BE2C (cell line): Measurements from ENCODE around the gene ALG12.

Experiments used
- DNase-seq: peaks from one replicate; pipeline ENCODE4 v3.0.0-alpha.2; 2020
- H3K27me3 ChIP-seq: fragments of 250-450 bp; sonication (Bioruptor Pico); 2 replicates; pipeline ENCODE4 v1.5.1; 2020; ENCODE audit warnings: mild to moderate bottlenecking
- H3K36me3 ChIP-seq: fragments of 250-450 bp; sonication (Bioruptor Pico); 2 replicates; pipeline ENCODE4 v1.5.1; 2020; ENCODE audit warnings: mild to moderate bottlenecking
- H3K4me1 ChIP-seq: fragments of 250-450 bp; sonication (Bioruptor Pico); 2 replicates; pipeline ENCODE4 v1.5.1; 2020
- H3K4me3 ChIP-seq: 2 replicates; pipeline ENCODE4 v1.5.1; 2011; ENCODE audit warnings: low read depth, low read length
- H3K9me3 ChIP-seq: fragments of 250-450 bp; sonication (Bioruptor Pico); 2 replicates; pipeline ENCODE4 v1.5.1; 2020
- TF ChIP-seq, protein P1 (sequence below): IDR thresholded peaks from 2 replicates; pipeline ENCODE4 v1.5.1; 2012; ENCODE audit warnings: mild to moderate bottlenecking, low read depth, low read length

Gene ALG12

GRCh38 chr22:49942565-49943404 is 24.5 kb upstream of the ALG12 start:
- TF ChIP-seq, protein P1, sequence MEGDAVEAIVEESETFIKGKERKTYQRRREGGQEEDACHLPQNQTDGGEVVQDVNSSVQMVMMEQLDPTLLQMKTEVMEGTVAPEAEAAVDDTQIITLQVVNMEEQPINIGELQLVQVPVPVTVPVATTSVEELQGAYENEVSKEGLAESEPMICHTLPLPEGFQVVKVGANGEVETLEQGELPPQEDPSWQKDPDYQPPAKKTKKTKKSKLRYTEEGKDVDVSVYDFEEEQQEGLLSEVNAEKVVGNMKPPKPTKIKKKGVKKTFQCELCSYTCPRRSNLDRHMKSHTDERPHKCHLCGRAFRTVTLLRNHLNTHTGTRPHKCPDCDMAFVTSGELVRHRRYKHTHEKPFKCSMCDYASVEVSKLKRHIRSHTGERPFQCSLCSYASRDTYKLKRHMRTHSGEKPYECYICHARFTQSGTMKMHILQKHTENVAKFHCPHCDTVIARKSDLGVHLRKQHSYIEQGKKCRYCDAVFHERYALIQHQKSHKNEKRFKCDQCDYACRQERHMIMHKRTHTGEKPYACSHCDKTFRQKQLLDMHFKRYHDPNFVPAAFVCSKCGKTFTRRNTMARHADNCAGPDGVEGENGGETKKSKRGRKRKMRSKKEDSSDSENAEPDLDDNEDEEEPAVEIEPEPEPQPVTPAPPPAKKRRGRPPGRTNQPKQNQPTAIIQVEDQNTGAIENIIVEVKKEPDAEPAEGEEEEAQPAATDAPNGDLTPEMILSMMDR: no peak
- peaks cover 6% of the 10 kb centered on the region for H3K4me1 ChIP-seq
- H3K36me3 ChIP-seq: no peaks in the 10 kb centered on the region
- H3K27me3 ChIP-seq: no peaks in the 10 kb centered on the region
- H3K4me3 ChIP-seq: no peak overlapping the region
- H3K9me3 ChIP-seq: no peaks in the 10 kb centered on the region
- DNase-seq: no peak

- no peaks in the 10 kb centered on the region for H3K9me3 ChIP-seq
- H3K4me3 ChIP-seq: no peak overlapping the region
- no peaks in the 10 kb centered on the region for H3K36me3 ChIP-seq
- peaks cover 17% of the 10 kb centered on the region for H3K4me1 ChIP-seq
- no peak for DNase-seq
- TF ChIP-seq, protein P1: no peak
- H3K27me3 ChIP-seq: no peaks in the 10 kb centered on the region
Observed at GRCh38 chr22:49941507-49942316, 23.5 kb upstream of the ALG12 start.

- Histone ChIP-seq H3K4me1 (peaks cover 20% of the 10 kb centered on the region), H3K36me3 (no peaks in the 10 kb centered on the region), H3K27me3 (no peaks in the 10 kb centered on the region), H3K9me3 (no peaks in the 10 kb centered on the region), H3K4me3 (no peak overlapping the region)
- DNase-seq: no peak
- TF ChIP-seq, protein P1: no peak
Observed at GRCh38 chr22:49938565-49939136, 20.4 kb upstream of the ALG12 start.

GRCh38 chr22:49937758-49938564 is 19.7 kb upstream of the ALG12 start:
- no peak overlapping the region for H3K4me3 ChIP-seq
- H3K36me3 ChIP-seq: no peaks in the 10 kb centered on the region
- no peaks in the 10 kb centered on the region for H3K27me3 ChIP-seq
- TF ChIP-seq, protein P1: no peak
- H3K4me1 ChIP-seq: peaks cover 25% of the 10 kb centered on the region
- no peak for DNase-seq
- no peaks in the 10 kb centered on the region for H3K9me3 ChIP-seq

DNA sequence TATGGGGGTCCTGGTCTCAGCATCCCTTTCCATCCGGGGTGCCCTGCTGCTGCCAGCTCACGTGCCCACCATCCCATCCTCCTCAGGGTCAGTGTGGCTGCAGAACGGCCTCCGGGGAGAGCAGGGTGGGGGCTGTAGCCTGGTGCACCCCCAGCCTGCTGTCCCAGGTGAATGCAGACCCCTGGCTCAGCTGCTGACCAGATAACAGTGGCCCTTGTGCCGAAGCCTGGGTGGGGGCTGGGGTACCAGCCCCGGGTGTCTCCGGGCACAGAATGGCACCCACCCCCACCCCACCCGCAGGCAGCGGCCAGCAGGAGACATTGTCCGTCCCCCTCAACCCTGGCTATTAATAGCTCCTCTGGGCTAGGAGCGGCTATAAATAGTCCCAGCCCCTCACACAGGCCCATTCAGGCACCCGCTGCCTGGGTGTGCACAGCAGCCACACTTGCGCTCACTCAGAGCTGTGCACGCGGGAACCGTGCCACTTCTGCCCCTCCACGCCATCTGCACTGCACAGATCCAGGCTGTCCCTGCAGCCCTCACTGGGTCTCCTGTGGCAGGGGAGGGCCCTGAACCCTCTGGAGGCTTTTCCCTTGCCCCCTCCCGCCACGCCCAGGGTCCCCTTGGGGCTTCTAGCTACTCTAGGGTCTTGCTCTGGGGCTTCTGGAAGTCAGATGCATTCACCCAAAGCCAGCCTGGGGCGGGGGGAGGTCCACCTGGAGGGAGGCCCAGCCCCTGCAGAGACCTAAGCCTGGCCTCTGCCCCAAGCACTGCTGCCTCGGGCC is 18.9 kb upstream of the ALG12 start:
- peaks cover 25% of the 10 kb centered on the region for H3K4me1 ChIP-seq
- no peaks in the 10 kb centered on the region for H3K27me3 ChIP-seq
- no peak overlapping the region for H3K4me3 ChIP-seq
- no peak for DNase-seq
- H3K9me3 ChIP-seq: no peaks in the 10 kb centered on the region
- no peaks in the 10 kb centered on the region for H3K36me3 ChIP-seq
- TF ChIP-seq, protein P1: no peak
